Measurements from ENCODE around the gene RXRA.

Gene RXRA

GRCh38 chr9:134346840-134347583, 20.8 kb downstream of the RXRA start:
- no peak for DNase-seq (ENCODE audit: low read depth, low spot score)
- TF ChIP-seq YY1 (IDR thresholded peaks at IDR 0.05; ENCODE audit: insufficient read depth, insufficient read length) = no peak
- no peak for TF ChIP-seq ZNF274 (IDR thresholded peaks at IDR 0.05; ENCODE audit: low read depth, low read length)
- TF ChIP-seq SUZ12 (IDR thresholded peaks at IDR 0.05; ENCODE audit: extremely low read depth, insufficient read depth, insufficient read length) = no peak
- Histone ChIP-seq H3K4me1 (ENCODE audit: insufficient read depth, insufficient read length) (peaks cover 44% of the 10 kb centered on the region), H3K9me3 (ENCODE audit: insufficient read depth, low read length) (no peaks in the 10 kb centered on the region), H3K4me3 (ENCODE audit: insufficient read length, low read depth) (no peak overlapping the region), H3K27me3 (ENCODE audit: insufficient read depth, insufficient read length) (no peaks in the 10 kb centered on the region), H3K36me3 (ENCODE audit: insufficient read depth, insufficient read length, low read length) (peaks cover 8% of the 10 kb centered on the region), H3K9ac (ENCODE audit: insufficient read length, low read depth) (no peak overlapping the region)

GRCh38 chr9:134347996-134348395, 21.7 kb downstream of the RXRA start:
- TF ChIP-seq YY1 (IDR thresholded peaks at IDR 0.05; ENCODE audit: insufficient read depth, insufficient read length) (no peak), ZNF274 (IDR thresholded peaks at IDR 0.05; ENCODE audit: low read depth, low read length) (no peak), SUZ12 (IDR thresholded peaks at IDR 0.05; ENCODE audit: extremely low read depth, insufficient read depth, insufficient read length) (no peak)
- Histone ChIP-seq H3K36me3 (ENCODE audit: insufficient read depth, insufficient read length, low read length) (peaks cover 8% of the 10 kb centered on the region), H3K9ac (ENCODE audit: insufficient read length, low read depth) (no peak overlapping the region), H3K4me1 (ENCODE audit: insufficient read depth, insufficient read length) (peaks cover 47% of the 10 kb centered on the region), H3K27me3 (ENCODE audit: insufficient read depth, insufficient read length) (no peaks in the 10 kb centered on the region), H3K4me3 (ENCODE audit: insufficient read length, low read depth) (no peak overlapping the region), H3K9me3 (ENCODE audit: insufficient read depth, low read length) (no peaks in the 10 kb centered on the region)
- no peak for DNase-seq (ENCODE audit: low read depth, low spot score)

- peaks cover 47% of the 10 kb centered on the region for H3K4me1 ChIP-seq (ENCODE audit: insufficient read depth, insufficient read length)
- H3K9ac ChIP-seq (ENCODE audit: insufficient read length, low read depth) = no peak overlapping the region
- no peaks in the 10 kb centered on the region for H3K27me3 ChIP-seq (ENCODE audit: insufficient read depth, insufficient read length)
- DNase-seq (ENCODE audit: low read depth, low spot score) = no peak
- no peak overlapping the region for H3K4me3 ChIP-seq (ENCODE audit: insufficient read length, low read depth)
- no peak for TF ChIP-seq SUZ12 (IDR thresholded peaks at IDR 0.05; ENCODE audit: extremely low read depth, insufficient read depth, insufficient read length)
- no peak for TF ChIP-seq ZNF274 (IDR thresholded peaks at IDR 0.05; ENCODE audit: low read depth, low read length)
- TF ChIP-seq YY1 (IDR thresholded peaks at IDR 0.05; ENCODE audit: insufficient read depth, insufficient read length) = no peak
- H3K36me3 ChIP-seq (ENCODE audit: insufficient read depth, insufficient read length, low read length) = peaks cover 8% of the 10 kb centered on the region
- no peaks in the 10 kb centered on the region for H3K9me3 ChIP-seq (ENCODE audit: insufficient read depth, low read length)
These were observed 22.3 kb downstream of the RXRA start for GRCh38 chr9:134348404-134349155.

- DNase-seq (ENCODE audit: low read depth, low spot score) = no peak
- TF ChIP-seq SUZ12 (IDR thresholded peaks at IDR 0.05; ENCODE audit: extremely low read depth, insufficient read depth, insufficient read length) (no peak), ZNF274 (IDR thresholded peaks at IDR 0.05; ENCODE audit: low read depth, low read length) (no peak), YY1 (IDR thresholded peaks at IDR 0.05; ENCODE audit: insufficient read depth, insufficient read length) (no peak)
- H3K9ac ChIP-seq (ENCODE audit: insufficient read length, low read depth) = no peak overlapping the region
- H3K27me3 ChIP-seq (ENCODE audit: insufficient read depth, insufficient read length) = no peaks in the 10 kb centered on the region
- peaks cover 45% of the 10 kb centered on the region for H3K4me1 ChIP-seq (ENCODE audit: insufficient read depth, insufficient read length)
- H3K4me3 ChIP-seq (ENCODE audit: insufficient read length, low read depth) = no peak overlapping the region
- peaks cover 8% of the 10 kb centered on the region for H3K36me3 ChIP-seq (ENCODE audit: insufficient read depth, insufficient read length, low read length)
- H3K9me3 ChIP-seq (ENCODE audit: insufficient read depth, low read length) = no peaks in the 10 kb centered on the region
These were observed 23.7 kb downstream of the RXRA start for GRCh38 chr9:134349936-134350335.

- Histone ChIP-seq H3K4me3 (ENCODE audit: insufficient read length, low read depth) (no peak overlapping the region), H3K36me3 (ENCODE audit: insufficient read depth, insufficient read length, low read length) (peaks cover 8% of the 10 kb centered on the region), H3K27me3 (ENCODE audit: insufficient read depth, insufficient read length) (no peaks in the 10 kb centered on the region), H3K9me3 (ENCODE audit: insufficient read depth, low read length) (no peaks in the 10 kb centered on the region), H3K9ac (ENCODE audit: insufficient read length, low read depth) (peak overlapping the region; percentile 13), H3K4me1 (ENCODE audit: insufficient read depth, insufficient read length) (peaks cover 49% of the 10 kb centered on the region)
- no peak for TF ChIP-seq SUZ12 (IDR thresholded peaks at IDR 0.05; ENCODE audit: extremely low read depth, insufficient read depth, insufficient read length)
- TF ChIP-seq YY1 (IDR thresholded peaks at IDR 0.05; ENCODE audit: insufficient read depth, insufficient read length) = no peak
- no peak for TF ChIP-seq ZNF274 (IDR thresholded peaks at IDR 0.05; ENCODE audit: low read depth, low read length)
- DNase-seq (ENCODE audit: low read depth, low spot score) = no peak
These were observed 24.2 kb downstream of the RXRA start for GRCh38 chr9:134350416-134350994.

- Histone ChIP-seq H3K36me3 (ENCODE audit: insufficient read depth, insufficient read length, low read length) (peaks cover 8% of the 10 kb centered on the region), H3K4me1 (ENCODE audit: insufficient read depth, insufficient read length) (peaks cover 53% of the 10 kb centered on the region), H3K27me3 (ENCODE audit: insufficient read depth, insufficient read length) (no peaks in the 10 kb centered on the region), H3K4me3 (ENCODE audit: insufficient read length, low read depth) (no peak overlapping the region), H3K9me3 (ENCODE audit: insufficient read depth, low read length) (no peaks in the 10 kb centered on the region), H3K9ac (ENCODE audit: insufficient read length, low read depth) (no peak overlapping the region)
- no peak for TF ChIP-seq SUZ12 (IDR thresholded peaks at IDR 0.05; ENCODE audit: extremely low read depth, insufficient read depth, insufficient read length)
- TF ChIP-seq ZNF274 (IDR thresholded peaks at IDR 0.05; ENCODE audit: low read depth, low read length) = no peak
- no peak for TF ChIP-seq YY1 (IDR thresholded peaks at IDR 0.05; ENCODE audit: insufficient read depth, insufficient read length)
- no peak for DNase-seq (ENCODE audit: low read depth, low spot score)
These were observed 25.4 kb downstream of the RXRA start for GRCh38 chr9:134351606-134352176.
